SH-SY5Y (cell line): ENCODE measurements around the gene COL27A1.

Experiments
- GATA2 ChIP-seq: IDR thresholded peaks from 2 replicates; pipeline ENCODE4 v1.6.1; 2011; ENCODE audit warnings: mild to moderate bottlenecking, low read depth, low read length
- GATA3 ChIP-seq: IDR thresholded peaks from 2 replicates; pipeline ENCODE4 v1.6.1; 2011; ENCODE audit warnings: low read depth, mild to moderate bottlenecking, low read length, moderate library complexity

DNA sequence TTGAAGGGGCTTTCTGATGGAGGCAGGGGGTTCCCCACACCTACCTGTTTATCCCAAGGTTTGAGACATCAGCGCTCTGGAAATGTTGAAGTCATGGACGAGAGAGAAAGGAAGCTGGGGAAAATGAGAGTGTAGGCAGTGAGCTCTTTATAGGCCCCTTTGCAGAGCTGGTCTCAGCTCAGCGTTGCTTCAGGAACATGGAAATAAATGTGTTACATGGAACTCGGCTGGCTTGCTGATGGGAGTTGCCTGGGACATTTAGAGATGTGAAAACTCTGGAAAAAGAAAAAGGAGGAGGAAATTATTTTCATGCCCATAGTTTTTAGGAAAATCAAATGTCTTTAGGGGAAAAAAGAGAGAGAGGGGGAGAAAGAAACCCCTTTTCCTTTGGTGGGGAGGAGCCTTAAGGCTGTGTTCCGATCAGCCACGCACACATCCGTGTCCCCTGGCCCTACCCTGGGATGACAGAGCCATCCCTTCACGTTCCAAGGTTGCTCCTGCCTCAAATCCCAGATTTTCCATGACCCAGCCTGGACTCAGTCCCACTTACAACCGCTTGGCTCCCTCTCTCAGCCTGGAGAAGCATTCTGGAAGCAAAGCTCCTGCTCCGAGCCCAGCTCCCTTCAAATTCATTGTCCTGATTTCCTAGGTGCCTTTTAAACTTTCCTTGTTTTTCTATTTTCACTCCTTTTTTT, 78.3 kb downstream of the COL27A1 start:
- TF ChIP-seq GATA3 (no peak), GATA2 (no peak)
